GM19351 (cell line): ENCODE data around the gene KATNAL1.

Source experiments
- ATAC-seq: cut with Tn5 transposase; IDR thresholded peaks from one replicate; pipeline ENCODE4 v1.9.1; 2021; ENCODE audit warnings: mild to moderate bottlenecking, moderate library complexity; ENCODE audit not compliant: unreplicated experiment

KATNAL1 gene

DNA sequence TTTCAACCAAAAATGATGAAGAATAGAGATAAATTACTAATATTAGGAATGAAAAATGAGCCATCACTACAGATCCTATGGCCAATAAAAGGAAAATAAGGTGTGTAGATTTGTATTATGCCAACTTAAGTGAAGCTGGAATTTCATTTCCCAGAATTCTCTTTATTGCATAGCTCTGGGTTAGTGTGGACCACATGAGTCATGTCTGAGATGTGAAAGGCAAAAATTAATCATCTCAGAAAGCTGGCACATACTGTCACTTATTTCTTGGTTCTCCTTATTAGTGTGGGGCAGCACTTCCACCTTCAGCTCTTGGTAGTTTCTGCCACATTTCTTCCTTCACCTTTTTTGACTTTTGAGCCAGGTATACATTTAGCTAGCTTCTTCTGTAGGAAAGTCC lies 82.6 kb downstream of the KATNAL1 start:
- ATAC-seq = no peak

DNA sequence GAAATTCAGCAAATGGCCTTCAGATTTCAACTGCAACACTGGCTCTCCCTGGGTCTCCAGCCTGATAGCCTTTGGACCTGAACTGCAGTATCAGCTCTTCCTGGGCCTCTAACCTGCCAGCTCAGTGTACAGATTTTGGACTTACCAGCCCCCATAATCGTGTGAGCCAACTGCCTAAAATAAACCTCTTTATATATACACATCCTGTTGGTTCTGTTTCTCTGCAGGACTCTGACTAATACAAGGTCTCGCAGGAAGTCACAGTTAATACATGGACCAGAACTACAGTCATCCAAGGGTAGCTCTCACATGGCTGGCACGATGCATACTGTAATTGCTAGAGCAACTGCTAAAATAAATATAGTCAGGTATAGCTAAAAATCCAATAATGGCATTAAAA lies 85.1 kb downstream of the KATNAL1 start:
- no peak for ATAC-seq

DNA sequence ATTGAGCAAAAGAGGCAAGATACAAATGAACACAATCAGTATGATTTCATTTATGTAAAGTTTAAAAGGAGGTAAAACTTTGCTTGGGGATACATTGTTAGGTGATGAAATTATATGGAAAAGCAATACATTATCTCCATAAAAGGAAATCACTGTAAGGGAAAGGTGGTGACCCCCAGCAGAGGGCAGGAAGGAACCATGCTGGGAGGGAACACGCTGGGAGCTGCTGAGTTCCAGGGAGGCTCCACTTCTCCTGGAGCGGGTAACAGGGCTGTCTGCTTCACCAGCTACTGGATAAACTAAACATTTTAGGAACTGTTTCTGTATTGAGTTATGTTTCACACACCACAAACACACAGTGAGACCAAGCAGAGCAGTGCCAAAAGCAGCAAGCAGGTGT lies 91.2 kb downstream of the KATNAL1 start:
- ATAC-seq = no peak

DNA sequence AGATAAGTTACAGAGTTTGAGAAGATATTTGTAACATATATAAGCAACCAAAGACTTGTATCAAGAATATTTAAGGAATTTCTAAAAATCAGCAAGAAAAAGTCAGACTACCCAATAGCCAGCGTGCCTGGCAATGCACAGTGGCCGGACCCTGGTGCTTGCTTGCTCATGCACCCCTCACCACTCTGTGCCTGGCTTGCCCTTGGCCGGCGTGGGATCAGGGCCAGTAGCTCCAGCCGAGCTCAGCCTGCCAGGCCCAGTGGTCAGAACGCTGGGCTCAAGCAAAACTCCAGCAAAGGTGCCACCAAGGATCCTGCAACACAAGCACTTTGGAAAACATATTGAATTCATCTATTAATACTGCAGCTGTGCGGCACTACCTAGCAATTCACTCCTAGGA lies 95.1 kb downstream of the KATNAL1 start:
- ATAC-seq = no peak

DNA sequence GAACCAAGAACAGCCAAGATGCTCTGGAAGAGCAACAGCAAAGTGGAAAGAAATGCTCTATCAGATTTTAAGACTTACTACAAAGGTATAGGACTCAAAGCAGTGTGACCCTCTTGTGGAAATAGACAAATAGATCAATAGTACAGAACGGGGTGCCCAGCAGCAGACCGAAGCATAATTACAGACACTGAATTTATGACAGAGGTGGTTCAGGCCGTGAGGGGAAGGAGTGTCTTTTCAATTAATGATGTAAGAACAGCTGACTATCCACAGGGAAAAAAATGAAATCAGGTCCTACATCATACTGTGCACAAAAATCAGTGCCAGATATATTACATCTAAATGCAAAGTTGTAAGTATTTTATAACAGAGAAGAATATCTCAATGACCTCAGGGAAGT lies 95.6 kb downstream of the KATNAL1 start:
- no peak for ATAC-seq

DNA sequence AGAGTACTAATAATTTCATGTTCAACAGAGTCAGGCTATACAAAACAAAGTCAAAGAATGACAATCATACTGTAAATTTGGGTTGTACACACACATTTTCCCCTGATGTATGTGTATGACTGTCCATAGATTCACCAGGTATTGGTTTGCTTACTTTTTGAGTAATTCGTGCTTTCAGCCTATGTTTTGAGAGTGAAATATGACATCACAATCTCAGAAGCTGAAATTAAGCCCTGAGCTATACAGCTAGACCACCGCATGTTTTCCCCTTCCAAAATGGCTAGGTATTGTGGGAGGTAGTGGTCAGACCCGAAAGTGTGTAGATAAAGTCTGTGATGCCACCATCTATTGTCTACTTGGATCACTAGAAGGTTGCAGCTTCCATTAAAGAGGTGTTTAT lies 102.8 kb downstream of the KATNAL1 start:
- peak; percentile 88 for ATAC-seq

DNA sequence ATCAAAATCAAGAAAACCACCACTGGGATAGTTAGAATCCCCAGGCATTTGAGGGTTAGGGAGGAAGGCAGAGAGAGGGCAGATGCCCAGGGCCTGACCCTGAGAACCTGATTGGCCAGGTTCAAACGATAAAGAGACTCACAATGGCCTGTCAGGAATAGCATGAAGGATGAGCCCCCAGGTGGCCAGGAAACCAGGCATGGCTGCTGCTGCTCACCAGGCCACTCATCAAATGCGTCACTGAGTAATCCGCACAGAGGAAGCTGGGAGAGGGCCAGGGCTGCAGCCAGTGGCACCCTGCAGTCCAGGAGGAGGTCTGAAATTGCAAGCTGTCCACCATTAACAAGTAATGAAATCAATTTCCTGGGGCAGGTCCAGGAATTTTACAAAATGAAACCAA lies 111.3 kb downstream of the KATNAL1 start:
- no peak for ATAC-seq

DNA sequence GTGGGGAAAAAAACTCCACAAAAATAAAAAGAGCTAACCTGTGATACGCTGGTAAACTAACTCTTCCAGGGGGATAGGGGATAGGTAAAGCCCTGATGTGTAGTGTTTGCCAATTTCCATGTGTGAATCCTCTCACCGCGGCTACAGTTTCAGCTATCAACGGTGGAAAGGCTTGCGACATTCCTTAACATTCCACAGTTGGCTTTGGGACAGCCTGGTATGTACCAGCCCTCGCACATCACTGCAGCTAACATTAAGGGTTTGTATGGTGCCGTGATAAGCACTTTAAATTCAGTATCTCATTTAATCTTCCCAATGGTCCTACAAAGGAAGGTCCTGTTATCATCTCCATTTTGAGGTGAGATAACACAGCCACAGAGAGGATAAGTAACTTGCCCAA lies 112.4 kb downstream of the KATNAL1 start:
- no peak for ATAC-seq

DNA sequence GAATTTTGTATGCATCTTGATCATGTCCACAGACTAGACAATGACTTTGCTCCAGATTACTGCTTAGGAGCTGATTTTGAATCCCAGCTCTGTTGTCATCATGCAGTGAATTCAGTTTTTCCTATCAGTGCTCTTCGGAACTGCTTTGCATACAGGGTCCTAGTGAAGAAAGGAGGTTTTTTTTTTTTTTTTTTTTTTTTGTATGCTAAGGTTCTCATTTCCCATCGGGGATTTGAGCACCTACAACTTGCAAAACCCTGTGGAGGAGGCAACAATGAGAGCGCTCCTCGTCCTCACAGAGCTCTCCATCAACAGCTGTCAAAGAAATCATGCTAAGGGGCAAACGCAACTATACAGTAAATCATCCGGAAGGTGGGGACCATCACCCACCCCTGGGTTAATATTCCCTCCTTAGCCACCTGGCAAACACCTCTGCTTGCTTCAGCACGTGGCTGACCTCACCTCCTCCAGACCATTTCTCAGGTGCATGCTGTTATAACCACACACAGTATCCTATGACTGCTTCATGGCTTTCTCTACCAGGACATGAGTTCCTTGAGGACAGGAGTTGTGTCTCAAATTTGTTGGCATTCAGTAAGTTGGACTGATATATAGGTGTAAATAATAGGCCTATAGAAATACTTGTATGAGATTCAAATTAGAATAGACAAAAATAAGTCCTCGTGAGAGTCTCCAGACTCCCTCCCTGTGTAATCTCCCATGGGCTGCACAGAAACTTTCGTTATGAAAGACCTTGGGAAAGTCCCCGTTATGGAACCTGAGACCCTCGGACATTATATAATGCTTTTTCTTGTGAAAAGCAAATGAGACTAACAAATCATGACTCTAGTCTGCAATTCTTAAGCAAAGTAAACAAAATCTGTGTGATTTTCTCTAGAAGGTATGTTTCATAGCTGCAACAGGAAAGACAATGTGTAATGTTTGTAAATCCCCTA lies 113.8 kb downstream of the KATNAL1 start:
- ATAC-seq = no peak

DNA sequence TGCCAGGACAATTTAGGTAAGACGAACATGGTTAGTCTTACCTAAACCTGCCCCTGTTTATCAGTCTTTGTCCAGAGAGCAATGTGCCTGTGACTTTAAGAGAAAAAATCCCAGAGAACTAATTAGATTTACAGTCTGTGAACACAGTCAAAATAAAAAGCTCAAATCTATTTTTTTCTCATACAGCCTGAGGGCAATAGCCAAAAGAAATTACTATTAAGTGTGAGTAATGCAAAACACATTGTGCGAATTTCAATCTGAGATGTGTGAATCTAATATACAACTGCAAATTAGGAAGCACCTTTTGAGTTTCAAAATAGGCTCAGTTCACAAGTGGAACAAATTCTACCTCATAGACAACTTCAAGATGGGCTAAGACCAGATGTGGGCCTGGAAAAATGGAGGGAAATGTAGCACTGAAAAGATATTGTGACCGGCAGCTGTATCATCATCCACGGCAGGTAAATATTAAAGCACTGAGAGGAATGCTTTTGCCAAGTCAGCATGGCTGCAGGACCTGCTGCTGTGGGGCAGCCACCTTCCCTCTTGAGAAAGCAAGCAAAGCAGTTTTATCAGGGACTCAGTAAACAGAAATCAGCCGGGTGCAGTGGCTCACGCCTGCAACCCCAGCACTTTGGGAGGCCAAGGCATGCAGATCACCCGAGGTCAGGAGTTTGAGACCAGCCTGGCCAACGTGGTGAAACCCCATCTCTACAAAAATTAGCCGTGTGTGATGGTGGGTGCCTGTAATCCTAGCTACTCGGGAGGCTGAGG lies 114.8 kb downstream of the KATNAL1 start:
- ATAC-seq = no peak

DNA sequence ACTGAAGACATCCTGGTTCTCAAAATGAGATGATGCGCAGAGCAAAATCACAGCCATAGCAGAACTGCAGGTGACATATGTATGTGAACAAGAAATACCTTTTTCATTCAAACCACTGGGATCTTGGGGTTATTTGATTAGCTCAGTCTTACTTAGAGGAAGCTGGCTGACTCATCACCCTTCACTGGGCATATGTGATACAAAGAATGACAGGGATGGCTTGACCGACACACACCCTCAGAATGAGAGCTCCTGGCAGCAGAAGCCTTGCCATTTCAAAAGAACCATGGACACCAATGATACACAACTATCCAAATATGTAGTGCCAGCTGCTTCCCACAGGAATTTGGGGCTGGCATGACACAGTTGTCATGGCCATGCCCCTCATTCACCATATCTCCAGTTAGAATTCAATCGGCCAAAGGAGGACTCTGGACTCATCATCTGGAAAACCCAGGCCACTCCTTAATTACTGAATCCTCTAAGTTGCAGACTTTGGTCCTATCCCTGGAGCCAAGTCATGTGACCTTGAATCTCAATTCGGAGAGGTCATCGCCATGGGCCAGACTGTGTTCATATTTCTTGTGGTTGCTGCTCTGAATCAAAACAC lies 115.8 kb downstream of the KATNAL1 start:
- no peak for ATAC-seq

DNA sequence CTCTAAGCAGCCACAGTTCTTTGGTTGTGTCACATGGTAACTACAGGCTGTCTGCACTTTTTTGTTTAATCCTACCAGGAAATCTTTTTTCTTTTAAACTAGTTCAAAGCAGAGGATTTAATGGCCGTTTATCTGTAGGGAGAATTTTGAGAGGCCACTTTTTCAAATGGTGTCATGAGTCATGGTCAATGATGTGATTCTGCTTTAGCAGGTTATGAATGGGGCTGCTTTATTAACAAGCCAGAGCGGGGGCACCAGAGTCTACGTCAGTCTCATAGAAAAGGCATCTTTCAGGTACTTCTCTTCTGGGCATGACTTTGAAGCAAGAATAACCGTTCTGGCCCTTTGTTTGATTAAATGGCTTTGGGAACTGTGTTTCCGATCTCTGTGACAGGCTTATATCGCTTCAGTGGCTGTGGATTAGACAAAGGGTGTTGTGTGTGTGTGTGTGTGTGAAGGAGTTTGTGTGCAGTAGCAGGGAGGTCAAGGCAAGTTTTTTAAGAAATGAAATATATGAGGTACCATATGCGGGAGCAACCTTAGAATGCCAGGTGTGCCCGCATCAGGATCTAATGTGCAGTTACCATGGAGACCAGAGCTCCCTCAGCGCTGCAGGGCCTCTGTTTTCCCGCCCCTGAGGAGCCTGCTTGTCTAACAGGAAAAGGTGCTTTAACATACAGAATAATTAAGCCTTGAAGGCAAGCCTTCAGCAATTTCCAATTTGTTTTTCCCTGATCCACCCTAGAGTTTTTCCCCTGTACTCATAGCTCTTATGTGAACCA lies 120.5 kb downstream of the KATNAL1 start:
- ATAC-seq = no peak

DNA sequence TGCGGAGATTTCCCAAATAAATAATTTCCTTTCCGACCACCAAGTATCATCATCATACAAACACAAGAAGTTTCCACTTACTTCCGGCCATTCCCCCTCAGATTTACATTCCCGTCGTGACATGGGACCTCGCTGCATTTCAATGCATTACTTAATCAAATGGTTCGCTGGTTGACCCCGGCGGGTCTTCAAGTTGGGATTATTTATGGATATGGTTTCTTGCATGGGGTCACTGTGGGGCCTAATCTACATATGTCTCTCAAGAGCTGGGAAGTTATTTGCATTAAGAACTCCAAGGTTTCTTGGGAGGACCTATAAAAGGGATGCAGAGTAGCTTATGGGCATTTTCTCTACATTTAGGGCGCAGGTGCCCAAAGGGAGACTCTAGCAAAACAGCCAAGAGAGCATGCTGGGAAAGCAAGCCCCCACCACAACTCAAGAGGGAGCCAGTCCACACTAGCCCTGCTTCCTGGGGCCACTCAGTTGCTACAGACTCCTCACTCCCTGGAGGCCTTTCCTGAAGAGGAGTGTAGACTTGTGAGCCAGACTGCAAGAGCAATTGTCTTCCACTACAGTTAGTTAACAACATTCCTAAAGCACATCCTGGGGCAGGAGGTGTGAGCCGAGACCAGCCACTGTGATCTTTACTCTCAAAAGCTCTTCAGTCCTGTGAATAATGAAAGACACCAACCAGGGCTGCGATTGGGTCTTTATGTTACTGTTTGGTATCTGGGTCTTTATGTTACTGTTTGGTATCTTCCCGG lies 125.3 kb downstream of the KATNAL1 start:
- no peak for ATAC-seq

DNA sequence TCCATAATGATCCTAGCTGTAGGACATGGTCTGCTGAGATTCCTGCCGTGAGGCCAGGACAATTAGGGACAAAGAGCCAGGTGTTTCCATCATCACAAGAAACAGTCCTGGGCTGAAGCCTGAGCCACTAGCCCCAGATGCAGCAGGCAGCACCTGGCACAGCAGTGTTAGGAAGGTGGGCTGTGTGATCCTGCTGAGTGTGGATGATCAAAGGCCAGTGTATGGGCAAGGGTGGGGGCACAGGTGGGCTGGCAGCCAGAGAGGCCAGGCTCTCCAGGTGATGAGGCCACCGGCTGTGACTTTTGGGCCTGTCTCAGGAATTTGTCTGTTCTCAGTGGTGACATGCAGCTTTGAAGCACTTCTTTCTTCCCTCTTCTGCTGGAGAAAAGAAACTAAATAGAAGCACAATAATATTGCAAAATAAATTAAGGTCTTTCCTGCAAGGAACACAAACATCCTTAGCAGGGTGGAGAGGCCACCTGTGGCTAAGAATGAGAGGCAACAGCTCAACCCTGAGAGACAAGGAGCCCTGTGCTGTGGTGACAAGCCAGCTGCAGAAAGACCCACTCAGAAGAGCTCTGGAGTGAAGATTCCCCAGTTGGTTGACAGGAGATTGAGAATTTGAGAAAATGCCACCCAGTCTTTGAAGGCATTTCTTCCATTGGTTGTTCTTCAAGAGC lies 127.6 kb downstream of the KATNAL1 start:
- no peak for ATAC-seq

DNA sequence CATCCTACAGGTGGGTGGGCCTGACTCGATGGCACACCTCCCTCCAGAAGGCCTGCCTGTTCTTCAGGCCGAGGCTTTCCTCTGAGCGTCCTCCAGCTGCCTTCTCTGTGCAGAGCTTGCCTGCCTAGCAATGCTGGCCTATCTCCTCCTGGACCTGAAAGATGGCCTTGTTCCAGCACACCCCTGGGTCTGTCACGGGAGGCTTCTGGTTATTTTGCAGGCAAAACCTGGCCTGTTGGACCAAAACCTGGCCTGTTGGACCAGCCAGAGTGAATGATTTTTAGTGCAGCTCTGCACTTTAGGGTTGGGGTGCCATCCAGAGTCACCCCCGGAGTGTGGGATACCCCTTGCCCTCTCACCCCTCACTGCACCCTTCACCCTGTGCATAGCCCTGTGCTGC lies 128.4 kb downstream of the KATNAL1 start:
- ATAC-seq = no peak

DNA sequence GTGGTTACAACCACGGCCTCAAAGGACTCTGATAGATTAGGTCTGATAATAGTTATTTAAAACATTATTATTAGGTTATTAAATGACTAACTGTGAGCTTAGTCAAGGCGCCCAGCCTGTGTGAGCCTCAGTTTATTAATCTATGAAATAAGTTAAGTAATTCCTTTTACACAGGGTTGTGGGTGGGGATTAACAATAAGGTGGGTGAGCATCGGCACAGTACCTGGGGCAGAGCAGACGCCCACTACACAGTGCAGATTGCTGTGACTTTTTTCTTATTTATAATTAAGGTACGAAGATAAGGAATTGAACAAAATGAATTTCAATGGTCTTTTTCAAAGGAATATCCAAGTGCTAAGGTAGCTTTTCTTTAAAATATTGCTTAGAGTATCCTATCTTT lies 132.2 kb downstream of the KATNAL1 start:
- no peak for ATAC-seq

DNA sequence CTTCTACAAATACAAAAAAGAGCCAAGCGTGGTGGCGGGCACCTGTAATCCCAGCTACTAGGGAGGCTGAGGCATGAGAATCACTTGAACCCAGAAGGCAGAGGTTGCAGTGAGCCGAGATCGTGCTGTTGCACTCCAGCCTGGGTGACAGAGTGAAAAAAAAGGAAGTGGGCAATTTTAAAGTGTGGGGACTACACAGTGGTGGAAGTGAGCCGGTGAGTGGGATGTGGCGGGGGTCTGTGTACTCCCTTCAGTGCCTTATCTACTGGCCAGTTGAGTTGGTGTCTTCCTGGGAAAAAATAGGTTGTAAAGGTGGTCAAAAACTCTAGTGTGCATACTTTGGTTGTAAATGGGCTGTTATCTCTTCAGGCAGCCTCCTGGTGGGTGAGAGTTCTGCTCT lies 133.1 kb downstream of the KATNAL1 start:
- peak; percentile 55 for ATAC-seq

DNA sequence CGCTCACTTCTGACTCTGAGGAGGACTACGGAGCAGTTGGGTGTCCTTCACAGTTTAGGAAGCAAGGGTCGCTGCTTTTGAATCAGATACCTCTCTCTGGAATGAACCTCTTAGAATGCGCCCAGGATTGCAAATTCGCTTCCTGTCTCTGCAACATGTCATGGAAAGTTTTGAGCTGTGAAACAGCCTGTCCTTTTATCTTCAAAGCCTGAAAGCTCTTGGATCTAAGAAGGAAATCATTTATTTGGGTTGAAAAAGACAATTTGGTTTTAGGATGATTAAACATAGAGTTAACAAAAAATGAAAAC lies 134.1 kb downstream of the KATNAL1 start:
- ATAC-seq = no peak

DNA sequence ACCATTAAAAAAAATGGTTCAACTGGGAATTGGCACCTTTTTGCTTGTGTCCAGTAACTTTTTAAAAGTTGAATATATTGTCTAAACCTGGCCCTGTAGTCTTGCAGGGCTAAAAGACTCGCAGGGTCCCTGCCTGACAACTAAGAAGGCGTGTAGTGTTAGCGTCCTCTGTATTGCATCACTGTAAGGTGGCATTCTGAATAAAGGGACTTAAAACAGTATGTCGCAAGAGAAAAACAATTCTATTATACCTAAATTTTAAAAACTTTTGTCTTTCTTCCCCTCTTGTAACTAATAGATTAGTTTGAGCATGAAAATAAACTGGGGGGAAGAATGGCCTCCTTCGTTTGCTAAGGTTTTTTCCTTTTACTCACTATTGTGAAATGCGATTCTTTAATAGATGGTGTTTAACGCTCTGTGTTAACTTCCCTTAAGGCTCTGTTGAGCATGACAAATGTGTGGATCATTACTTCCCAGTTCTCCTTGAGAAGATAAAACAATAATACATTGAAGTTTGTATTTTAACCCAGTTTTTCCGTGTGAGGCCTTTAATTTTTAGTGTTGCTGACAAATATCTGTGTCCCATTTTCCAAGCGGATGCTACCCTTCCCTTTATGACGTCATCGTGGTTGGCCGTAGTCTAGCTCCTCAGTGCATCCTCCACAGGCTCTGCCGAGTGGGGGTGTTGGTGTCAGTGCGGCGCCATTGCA lies 134.6 kb downstream of the KATNAL1 start:
- ATAC-seq = no peak
